Thymus (tissue), 11 donors: ENCODE results near the gene TMCO4. TPM values are rescaled to one million over a fixed set of nuclear protein-coding genes. Genes with fewer than 3 reads are reported as not detected.

Experiments used
- DNase-seq, 9 donors: peaks; one replicate each; pipeline ENCODE4 v3.0.0-alpha.2; 2013; ENCODE audit warnings: low spot score in 9 of 9, low read depth in 6 of 9, missing footprints in 1 of 9
- H3K27ac ChIP-seq, 2 donors: one replicate each; pipeline ENCODE4 v1.5.1; 2013; ENCODE audit warnings: control low read depth in 1 of 2, low read depth in 1 of 2, low read length in 1 of 2, mild to moderate bottlenecking in 1 of 2, moderate library complexity in 1 of 2
- H3K27me3 ChIP-seq, 2 donors: one replicate each; pipeline ENCODE4 v1.5.1; 2013; ENCODE audit warnings: low read length in 1 of 2; ENCODE audit not compliant: control insufficient read depth in 2 of 2, insufficient read depth in 1 of 2
- H3K36me3 ChIP-seq, 2 donors: one replicate each; pipeline ENCODE4 v1.5.1; 2013; ENCODE audit warnings: low read length in 1 of 2, mild to moderate bottlenecking in 1 of 2, moderate library complexity in 1 of 2; ENCODE audit not compliant: control insufficient read depth in 2 of 2, insufficient read depth in 2 of 2
- H3K4me1 ChIP-seq, 2 donors: one replicate each; pipeline ENCODE4 v1.5.1; 2013; ENCODE audit warnings: low read length in 2 of 2; ENCODE audit not compliant: control insufficient read depth in 2 of 2, insufficient read depth in 2 of 2
- H3K4me3 ChIP-seq, 2 donors: one replicate each; pipeline ENCODE4 v1.5.1; 2013; ENCODE audit warnings: low read length in 2 of 2, control low read depth in 1 of 2, mild to moderate bottlenecking in 1 of 2
- H3K9me3 ChIP-seq, 2 donors: one replicate each; pipeline ENCODE4 v1.5.1; 2013; ENCODE audit warnings: low read length in 1 of 2, mild to moderate bottlenecking in 1 of 2; ENCODE audit not compliant: control insufficient read depth in 2 of 2, insufficient read depth in 1 of 2
- whole genome bisulfite sequencing: extraction: QIAGEN DNeasy Blood & Tissue Kit; methylation state at CpG from one replicate; pipeline ENCODE4 v1.1.7; 2013; 5-methylcytosine and 5-hydroxymethylcytosine counted together
- polyA plus RNA-seq: library from polyadenylated mRNA; stranded (reverse); fragments of 200-250 nt; gene quantifications from one replicate; pipeline ENCODE4 v1.2.3, GENCODE V29; 2013
- total RNA-seq: library from RNA; stranded (reverse); fragments of 120-200 nt; gene quantifications from one replicate; pipeline ENCODE4 v1.2.4, GENCODE V29; 2013
- donor health status: healthy.

The TMCO4 gene
- total and polyA plus RNA-seq, 2 donors, result 6.0 to 11.5 TPM

DNA sequence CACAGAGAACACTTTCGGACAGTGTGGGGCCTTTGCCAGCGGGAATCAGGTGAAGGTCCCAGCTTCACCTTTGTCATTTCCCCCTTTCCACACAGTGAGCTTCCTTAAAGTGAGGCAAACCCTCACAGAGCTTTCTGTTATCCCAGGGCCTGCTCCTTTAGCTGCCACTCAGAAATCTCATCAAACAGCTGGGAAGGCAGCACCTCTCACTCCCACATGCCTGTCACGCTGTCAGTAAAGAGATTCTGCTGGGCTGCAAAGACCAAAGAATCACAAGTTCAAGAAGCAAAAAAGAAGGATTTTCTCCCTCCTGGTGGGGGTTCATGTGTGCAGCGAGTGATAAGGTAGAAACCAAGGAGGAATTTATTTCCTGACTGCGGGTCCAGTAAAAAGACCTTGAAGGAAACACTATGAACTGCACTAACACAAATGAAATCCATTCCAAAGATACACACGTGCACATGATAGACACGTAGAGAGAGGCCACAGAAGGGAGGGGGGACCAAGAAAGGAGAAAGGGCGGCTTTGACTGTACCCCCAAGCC is 91.1 kb downstream of the TMCO4 start:
- H3K4me3 ChIP-seq, result no peak overlapping the region

GRCh38 chr1:19706136-19706535 is 93.6 kb downstream of the TMCO4 start:
- H3K27ac ChIP-seq, result no peak overlapping the region
- no peaks in the 10 kb centered on the region for H3K36me3 ChIP-seq
- no peak overlapping the region for H3K4me3 ChIP-seq
- no peaks in the 10 kb centered on the region for H3K4me1 ChIP-seq
- no peaks in the 10 kb centered on the region for H3K9me3 ChIP-seq
- no peaks in the 10 kb centered on the region for H3K27me3 ChIP-seq
- no peak for DNase-seq
- WGBS, result 95% methylated on average over 4 of the region's 4 CpGs

More for the DNA sequence above, 91.1 kb downstream of the TMCO4 start:
- DNase-seq, result no peak
- no peaks in the 10 kb centered on the region for H3K4me1 ChIP-seq
- no peaks in the 10 kb centered on the region for H3K9me3 ChIP-seq
- H3K27me3 ChIP-seq, result no peaks in the 10 kb centered on the region
- no peaks in the 10 kb centered on the region for H3K36me3 ChIP-seq
- 96% methylated on average over 8 of the region's 8 CpGs for WGBS
- H3K27ac ChIP-seq, result no peak overlapping the region

DNA sequence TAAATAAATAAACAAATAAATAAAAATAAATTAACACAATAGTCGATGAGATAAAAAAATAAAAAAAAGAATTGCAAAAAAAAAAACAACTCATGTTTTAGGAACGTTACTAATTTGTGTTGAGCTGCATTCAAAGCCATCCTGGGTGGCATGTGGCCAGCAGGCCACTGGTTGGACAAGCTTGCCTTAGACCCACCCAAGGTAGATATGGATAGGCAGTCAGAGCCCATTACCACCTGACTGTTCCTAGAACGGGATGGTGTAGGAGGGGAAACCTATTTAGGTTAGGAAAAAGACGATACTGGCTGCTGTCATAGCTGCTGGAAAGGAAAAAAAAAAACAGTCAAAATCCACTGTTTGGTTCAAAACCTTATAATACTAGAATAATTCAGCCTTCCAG is 94.3 kb downstream of the TMCO4 start:
- Histone ChIP-seq H3K36me3 (no peaks in the 10 kb centered on the region), H3K4me1 (no peaks in the 10 kb centered on the region), H3K27me3 (no peaks in the 10 kb centered on the region), H3K27ac (no peak overlapping the region), H3K9me3 (no peaks in the 10 kb centered on the region), H3K4me3 (no peak overlapping the region)
- WGBS, result 97% methylated on average over 4 of the region's 4 CpGs
- DNase-seq, result no peak

- H3K27me3 ChIP-seq, result no peaks in the 10 kb centered on the region
- no peaks in the 10 kb centered on the region for H3K36me3 ChIP-seq
- H3K9me3 ChIP-seq, result no peaks in the 10 kb centered on the region
- no peak overlapping the region for H3K4me3 ChIP-seq
- H3K4me1 ChIP-seq, result no peaks in the 10 kb centered on the region
- WGBS, result 61% methylated on average over 19 of the region's 19 CpGs
- DNase-seq, result peak in 7 of 9 donors; percentile 7 to 53 (median 22)
- H3K27ac ChIP-seq, result no peak overlapping the region
Measured at GRCh38 chr1:19704247-19705113, 95.2 kb downstream of the TMCO4 start.

GRCh38 chr1:19703280-19703679 is 96.4 kb downstream of the TMCO4 start:
- no peak for DNase-seq
- Histone ChIP-seq H3K4me3 (no peak overlapping the region), H3K36me3 (no peaks in the 10 kb centered on the region), H3K9me3 (no peaks in the 10 kb centered on the region), H3K4me1 (no peaks in the 10 kb centered on the region), H3K27ac (no peak overlapping the region), H3K27me3 (no peaks in the 10 kb centered on the region)
- WGBS, result 96% methylated on average over 3 of the region's 3 CpGs

DNA sequence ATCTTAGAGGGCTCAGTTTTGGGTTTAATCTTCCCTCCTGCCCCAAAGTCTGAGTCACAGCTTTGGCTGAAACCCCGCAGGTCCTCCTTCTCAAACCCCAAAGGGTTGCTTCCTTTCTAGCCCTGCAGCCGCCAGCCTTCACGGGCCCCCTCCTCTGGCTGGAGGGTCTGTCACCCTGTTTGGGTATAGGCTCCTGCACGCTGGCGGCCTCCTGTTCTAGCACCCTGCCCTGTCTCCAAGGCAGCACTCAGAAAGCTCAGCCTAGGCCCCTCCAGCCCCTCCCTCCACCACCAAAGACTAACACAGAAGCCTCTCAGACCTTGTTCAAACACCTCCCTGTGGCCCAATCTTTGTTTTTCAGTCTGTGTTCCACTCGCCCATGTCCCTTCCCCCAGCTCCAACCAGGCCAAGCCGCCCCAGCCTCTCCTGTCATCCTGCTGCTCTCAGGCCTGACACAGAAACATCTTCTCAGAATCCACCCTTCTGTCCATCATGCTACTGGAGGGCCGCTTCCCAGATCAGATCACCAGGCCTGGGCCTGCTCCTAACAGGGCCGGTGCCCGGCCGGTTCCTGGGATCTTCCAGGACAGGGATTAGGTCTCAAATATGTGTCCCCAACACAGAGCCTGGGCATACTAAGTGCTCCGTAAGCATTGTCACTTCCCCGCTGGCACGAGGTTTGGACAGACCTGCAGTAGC is 99.5 kb downstream of the TMCO4 start:
- Histone ChIP-seq H3K4me3 (no peak overlapping the region), H3K4me1 (no peaks in the 10 kb centered on the region), H3K27ac (no peak overlapping the region), H3K9me3 (no peaks in the 10 kb centered on the region), H3K36me3 (no peaks in the 10 kb centered on the region), H3K27me3 (no peaks in the 10 kb centered on the region)
- 98% methylated on average over 14 of the region's 14 CpGs for WGBS
- DNase-seq, result no peak

DNA sequence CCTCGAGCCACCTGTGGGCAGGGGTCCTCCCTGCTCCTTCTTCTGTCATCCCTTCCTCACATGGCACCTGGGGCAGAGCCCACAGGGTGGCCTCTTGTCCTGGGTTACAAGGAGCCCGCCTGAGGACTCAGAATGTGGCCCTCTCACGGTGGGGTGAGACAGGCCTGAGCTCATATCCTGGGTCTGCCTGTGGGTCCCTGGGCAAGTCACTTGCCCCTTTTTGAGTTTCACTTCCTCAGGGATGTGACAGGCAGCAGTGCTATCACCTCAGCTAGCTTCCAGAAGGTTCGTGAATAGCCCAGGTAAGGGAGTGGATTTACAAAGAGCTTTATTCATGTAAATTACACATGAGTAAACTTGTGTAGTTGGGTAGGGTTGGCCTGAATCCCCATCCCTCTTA is 101.5 kb downstream of the TMCO4 start:
- H3K27ac ChIP-seq, result no peak overlapping the region
- H3K27me3 ChIP-seq, result no peaks in the 10 kb centered on the region
- 99% methylated on average over 4 of the region's 4 CpGs for WGBS
- DNase-seq, result no peak
- H3K36me3 ChIP-seq, result no peaks in the 10 kb centered on the region
- H3K4me3 ChIP-seq, result no peak overlapping the region
- H3K9me3 ChIP-seq, result no peaks in the 10 kb centered on the region
- no peaks in the 10 kb centered on the region for H3K4me1 ChIP-seq

DNA sequence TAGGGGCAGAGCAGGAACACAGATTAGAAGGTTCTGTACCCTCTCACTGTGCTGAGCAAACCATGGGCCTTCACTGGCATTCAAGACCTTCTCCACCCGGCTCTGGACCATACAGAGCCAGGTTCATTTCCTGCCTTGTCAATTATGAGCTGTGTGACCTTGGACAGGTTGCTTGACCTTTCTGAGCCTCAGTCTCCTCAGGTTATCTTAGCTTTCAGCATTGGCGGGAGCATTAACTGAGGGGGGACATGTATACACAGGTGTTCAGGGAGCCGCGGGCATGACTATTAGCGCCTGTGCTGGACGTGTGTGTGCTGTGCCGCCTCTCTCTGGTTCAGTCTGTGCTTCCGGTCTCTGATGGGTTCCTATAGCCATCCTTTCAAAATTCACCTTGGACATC is 102.9 kb downstream of the TMCO4 start:
- Histone ChIP-seq H3K4me3 (no peak overlapping the region), H3K9me3 (no peaks in the 10 kb centered on the region), H3K4me1 (no peaks in the 10 kb centered on the region), H3K27ac (no peak overlapping the region), H3K36me3 (no peaks in the 10 kb centered on the region), H3K27me3 (no peaks in the 10 kb centered on the region)
- 97% methylated on average over 8 of the region's 8 CpGs for WGBS
- no peak for DNase-seq

- 89% methylated on average over 7 of the region's 7 CpGs for WGBS
- Histone ChIP-seq H3K4me3 (no peak overlapping the region), H3K27ac (no peak overlapping the region), H3K4me1 (no peaks in the 10 kb centered on the region), H3K27me3 (no peaks in the 10 kb centered on the region), H3K36me3 (no peaks in the 10 kb centered on the region), H3K9me3 (no peaks in the 10 kb centered on the region)
- DNase-seq, result no peak
Measured at GRCh38 chr1:19695772-19696171, 103.9 kb downstream of the TMCO4 start.
